MM.1S (cell line): ENCODE measurements around the gene PDLIM4.

Experiments used
- DNase-seq: peaks from one replicate; pipeline ENCODE4 v3.0.0-alpha.2; 2015
- H2AFZ ChIP-seq: fragments of 300-600 bp; sonication (generic); 2 replicates; pipeline ENCODE4 v1.6.0; 2016; ENCODE audit warnings: antibody characterized with exemption, low read length
- H3F3A ChIP-seq: fragments of 300-600 bp; sonication (generic); 2 replicates; pipeline ENCODE4 v1.6.1; 2016; ENCODE audit warnings: mild to moderate bottlenecking, antibody characterized with exemption, low read length, moderate library complexity, mixed read lengths; ENCODE audit not compliant: insufficient read depth
- H3K27ac ChIP-seq: fragments of 300-600 bp; sonication (generic); 2 replicates; pipeline ENCODE4 v1.5.1; 2016; ENCODE audit warnings: mild to moderate bottlenecking, low read length
- H3K27me3 ChIP-seq: fragments of 300-600 bp; sonication (generic); replicated peaks from 2 replicates; pipeline ENCODE4 v1.6.0; 2016; ENCODE audit warnings: low read length; ENCODE audit not compliant: insufficient read depth
- H3K36me3 ChIP-seq: fragments of 300-600 bp; sonication (generic); replicated peaks from 2 replicates; pipeline ENCODE4 v1.6.1; 2016; ENCODE audit warnings: mild to moderate bottlenecking, low read length, mixed read lengths; ENCODE audit not compliant: insufficient read depth
- H3K4me1 ChIP-seq: fragments of 300-600 bp; sonication (generic); 2 replicates; pipeline ENCODE4 v1.6.1; 2016; ENCODE audit warnings: low read length, mixed read lengths
- H3K4me2 ChIP-seq: fragments of 300-600 bp; sonication (generic); 2 replicates; pipeline ENCODE4 v1.6.0; 2016; ENCODE audit warnings: low read depth, low read length
- H3K4me3 ChIP-seq: fragments of 300-600 bp; sonication (generic); 2 replicates; pipeline ENCODE4 v1.5.1; 2016; ENCODE audit warnings: low read length, mixed read lengths
- H3K79me2 ChIP-seq: fragments of 300-600 bp; sonication (generic); 2 replicates; pipeline ENCODE4 v1.6.1; 2016; ENCODE audit warnings: mixed run types, low read length, mixed read lengths
- H3K9ac ChIP-seq: fragments of 300-600 bp; sonication (generic); 2 replicates; pipeline ENCODE4 v1.6.1; 2016; ENCODE audit warnings: low read length, mixed read lengths
- H3K9me2 ChIP-seq: fragments of 300-600 bp; sonication (generic); replicated peaks from 2 replicates; pipeline ENCODE4 v1.6.1; 2016; ENCODE audit warnings: mild to moderate bottlenecking, low read length, mixed read lengths; ENCODE audit not compliant: insufficient read depth
- H3K9me3 ChIP-seq: fragments of 300-600 bp; sonication (generic); replicated peaks from 2 replicates; pipeline ENCODE4 v1.6.1; 2016; ENCODE audit warnings: mild to moderate bottlenecking, low read length, mixed read lengths; ENCODE audit not compliant: insufficient read depth
- H4K20me1 ChIP-seq: fragments of 300-600 bp; sonication (generic); 2 replicates; pipeline ENCODE4 v1.6.1; 2016; ENCODE audit warnings: mild to moderate bottlenecking, low read length, moderate library complexity, mixed read lengths; ENCODE audit not compliant: insufficient read depth
- CTCF ChIP-seq: fragments of 300-600 bp; sonication (generic); IDR thresholded peaks from 2 replicates; pipeline ENCODE4 v1.5.1; 2016; ENCODE audit warnings: antibody characterized with exemption, low read length, mixed read lengths
- EZH2 ChIP-seq: fragments of 300-600 bp; sonication (generic); optimal IDR thresholded peaks from 2 replicates; pipeline ENCODE3; 2017; ENCODE audit warnings: low read depth, mild to moderate bottlenecking, antibody characterized with exemption, low read length, mixed read lengths
- EZH2phosphoT487 ChIP-seq: fragments of 300-600 bp; sonication (generic); IDR thresholded peaks from 2 replicates; pipeline ENCODE4 v1.6.1; 2018; ENCODE audit warnings: antibody characterized with exemption, low read length

PDLIM4 gene

GRCh38 chr5:132219289-132219970 is 38.1 kb upstream of the PDLIM4 start:
- Histone ChIP-seq H3K4me3 (no peak overlapping the region), H3K4me1 (no peaks in the 10 kb centered on the region), H3K27me3 (no peaks in the 10 kb centered on the region), H4K20me1 (no peaks in the 10 kb centered on the region), H3K9ac (no peak overlapping the region), H2AFZ (no peak overlapping the region), H3K79me2 (no peaks in the 10 kb centered on the region), H3K36me3 (no peaks in the 10 kb centered on the region), H3K27ac (no peak overlapping the region), H3F3A (no peaks in the 10 kb centered on the region), H3K9me2 (no peaks in the 10 kb centered on the region), H3K4me2 (no peak overlapping the region), H3K9me3 (no peaks in the 10 kb centered on the region)
- TF ChIP-seq EZH2 (no peak), CTCF (no peak), EZH2phosphoT487 (no peak)
- no peak for DNase-seq

GRCh38 chr5:132219981-132220380 is 37.5 kb upstream of the PDLIM4 start:
- Histone ChIP-seq H4K20me1 (no peaks in the 10 kb centered on the region), H3K4me3 (no peak overlapping the region), H3K36me3 (no peaks in the 10 kb centered on the region), H3K4me1 (no peaks in the 10 kb centered on the region), H3K9ac (no peak overlapping the region), H3K27ac (no peak overlapping the region), H3F3A (no peaks in the 10 kb centered on the region), H2AFZ (no peak overlapping the region), H3K27me3 (no peaks in the 10 kb centered on the region), H3K9me3 (no peaks in the 10 kb centered on the region), H3K9me2 (no peaks in the 10 kb centered on the region), H3K4me2 (no peak overlapping the region), H3K79me2 (no peaks in the 10 kb centered on the region)
- no peak for DNase-seq
- TF ChIP-seq EZH2phosphoT487 (no peak), CTCF (no peak), EZH2 (no peak)

DNA sequence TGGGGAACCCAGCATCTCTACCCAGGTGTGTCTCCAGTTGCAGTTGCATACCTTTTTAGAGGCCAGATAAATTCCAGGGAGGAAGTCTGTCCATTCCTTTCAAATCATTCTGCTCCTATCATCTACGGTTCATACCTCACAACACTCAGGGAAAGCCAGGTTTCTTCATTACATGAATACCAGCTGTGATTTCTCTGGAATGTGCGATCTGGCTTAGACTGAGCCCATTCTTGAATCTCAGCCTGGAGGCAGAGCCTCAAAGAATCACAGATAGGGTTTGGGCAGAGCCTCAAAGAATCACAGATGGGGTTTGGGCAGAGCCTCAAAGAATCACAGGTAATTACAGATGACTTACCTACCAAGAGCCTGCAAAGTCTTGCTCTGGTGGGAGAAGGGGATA is 37.0 kb upstream of the PDLIM4 start:
- Histone ChIP-seq H2AFZ (no peak overlapping the region), H3F3A (no peaks in the 10 kb centered on the region), H3K4me3 (no peak overlapping the region), H3K4me2 (no peak overlapping the region), H3K9me2 (no peaks in the 10 kb centered on the region), H3K9ac (no peak overlapping the region), H3K36me3 (no peaks in the 10 kb centered on the region), H3K9me3 (no peaks in the 10 kb centered on the region), H3K79me2 (no peaks in the 10 kb centered on the region), H3K27ac (no peak overlapping the region), H3K4me1 (no peaks in the 10 kb centered on the region), H4K20me1 (no peaks in the 10 kb centered on the region), H3K27me3 (no peaks in the 10 kb centered on the region)
- TF ChIP-seq EZH2phosphoT487 (no peak), CTCF (no peak), EZH2 (no peak)
- no peak for DNase-seq
